ENCODE measurements around the gene KLHL18. TPM values are rescaled to one million over a fixed set of nuclear protein-coding genes. Genes with fewer than 3 reads are reported as not detected.

Gene KLHL18
- total RNA-seq, 2 donors from 2014 or later: 22.3 to 31.6 TPM

DNA sequence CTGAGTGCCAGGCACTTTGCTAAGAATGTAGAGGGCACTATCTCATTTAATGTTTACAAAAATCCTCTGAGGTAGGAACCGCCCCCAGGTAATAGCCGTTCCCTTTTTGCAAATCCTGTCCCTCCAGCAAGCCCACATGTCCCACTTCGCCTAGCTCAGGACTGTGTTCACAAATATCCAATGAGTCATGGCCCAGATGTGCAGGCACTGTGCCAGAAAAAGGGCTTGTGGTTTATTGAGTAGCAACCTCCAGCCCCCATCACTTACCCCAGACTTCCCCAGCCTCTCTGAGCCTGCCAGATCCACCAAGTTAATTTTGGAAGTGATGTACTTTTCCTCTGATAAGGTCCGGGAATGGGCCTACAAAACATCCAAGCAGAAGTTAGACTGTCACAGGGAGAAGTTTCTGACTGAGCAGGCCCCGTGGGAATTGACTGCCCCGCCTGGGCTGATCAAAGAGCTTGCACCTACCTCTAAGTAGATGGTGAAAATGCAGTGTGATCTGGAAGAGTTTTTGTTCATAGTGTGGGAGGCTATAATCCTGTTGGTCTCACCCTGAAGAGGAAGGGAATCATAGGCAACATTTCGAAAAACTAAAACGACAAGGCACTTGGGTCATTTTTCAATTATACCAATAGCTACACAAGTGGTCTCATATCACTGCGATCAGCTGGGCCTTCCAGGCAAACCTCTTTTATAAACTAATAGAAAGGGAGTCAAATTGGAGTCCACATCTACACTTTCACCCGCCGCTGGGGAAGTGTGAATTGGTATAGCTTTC, 15.8 kb upstream of the KLHL18 start:
- Histone ChIP-seq H3K27ac (no peak overlapping the region), H3K4me3 (no peak overlapping the region), H3K4me1 (no peaks in the 10 kb centered on the region), H3K36me3 (no peaks in the 10 kb centered on the region), H3K9me3 (no peaks in the 10 kb centered on the region), H3K9ac (ENCODE audit: low read depth in 2 of 2, low read length in 2 of 2) (no peak overlapping the region), H3K27me3 (no peaks in the 10 kb centered on the region)
- TF ChIP-seq, protein P1, sequence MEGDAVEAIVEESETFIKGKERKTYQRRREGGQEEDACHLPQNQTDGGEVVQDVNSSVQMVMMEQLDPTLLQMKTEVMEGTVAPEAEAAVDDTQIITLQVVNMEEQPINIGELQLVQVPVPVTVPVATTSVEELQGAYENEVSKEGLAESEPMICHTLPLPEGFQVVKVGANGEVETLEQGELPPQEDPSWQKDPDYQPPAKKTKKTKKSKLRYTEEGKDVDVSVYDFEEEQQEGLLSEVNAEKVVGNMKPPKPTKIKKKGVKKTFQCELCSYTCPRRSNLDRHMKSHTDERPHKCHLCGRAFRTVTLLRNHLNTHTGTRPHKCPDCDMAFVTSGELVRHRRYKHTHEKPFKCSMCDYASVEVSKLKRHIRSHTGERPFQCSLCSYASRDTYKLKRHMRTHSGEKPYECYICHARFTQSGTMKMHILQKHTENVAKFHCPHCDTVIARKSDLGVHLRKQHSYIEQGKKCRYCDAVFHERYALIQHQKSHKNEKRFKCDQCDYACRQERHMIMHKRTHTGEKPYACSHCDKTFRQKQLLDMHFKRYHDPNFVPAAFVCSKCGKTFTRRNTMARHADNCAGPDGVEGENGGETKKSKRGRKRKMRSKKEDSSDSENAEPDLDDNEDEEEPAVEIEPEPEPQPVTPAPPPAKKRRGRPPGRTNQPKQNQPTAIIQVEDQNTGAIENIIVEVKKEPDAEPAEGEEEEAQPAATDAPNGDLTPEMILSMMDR (IDR thresholded peaks at IDR 0.05): no peak
- DNase-seq: peak; percentile 39
- intact Hi-C loops (cut with DNase I): no loop called here

DNA sequence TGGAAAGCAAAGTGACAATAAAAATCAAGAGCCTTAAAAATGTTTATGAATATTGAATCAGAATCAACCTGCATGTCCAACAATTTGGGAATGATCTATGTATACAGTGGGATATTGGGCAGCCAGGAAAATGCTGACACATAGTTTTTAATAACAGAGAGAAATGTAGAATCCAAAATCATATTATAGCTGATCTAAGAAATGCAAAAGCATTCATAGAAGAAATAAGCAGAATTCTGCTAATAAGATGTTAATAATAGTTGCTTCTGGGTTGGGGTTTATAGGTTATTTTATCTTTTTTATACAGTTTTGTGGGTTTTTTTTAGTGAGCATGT, 15.3 kb upstream of the KLHL18 start:
- Histone ChIP-seq H3K4me1 (no peaks in the 10 kb centered on the region), H3K27me3 (no peaks in the 10 kb centered on the region), H3K4me3 (no peak overlapping the region), H3K9me3 (no peaks in the 10 kb centered on the region), H3K27ac (no peak overlapping the region), H3K36me3 (no peaks in the 10 kb centered on the region), H3K9ac (ENCODE audit: low read depth in 2 of 2, low read length in 2 of 2) (no peak overlapping the region)
- no peak for DNase-seq
- TF ChIP-seq, protein P1 (IDR thresholded peaks at IDR 0.05): no peak
- intact Hi-C loops (cut with DNase I): no loop called here

DNA sequence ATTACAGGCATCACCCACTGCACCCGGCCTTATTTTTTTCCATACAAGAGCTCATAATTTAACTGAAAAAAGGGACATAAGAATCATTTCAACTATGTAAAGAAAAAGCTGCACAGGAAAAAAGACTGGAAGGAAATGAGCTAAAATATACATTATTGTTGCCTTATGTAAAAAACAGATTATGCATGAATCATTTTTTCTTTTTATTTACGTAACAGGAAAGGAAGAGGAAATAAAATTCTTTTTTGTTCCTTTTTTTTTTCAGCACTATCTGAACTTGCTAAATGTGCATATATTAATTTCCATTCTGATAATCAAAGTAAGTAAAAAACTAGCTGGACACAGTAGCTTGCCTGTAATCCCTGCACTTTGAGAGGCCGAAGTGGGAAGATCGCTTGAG, 12.2 kb upstream of the KLHL18 start:
- no peak overlapping the region for H3K9ac ChIP-seq (ENCODE audit: low read depth in 2 of 2, low read length in 2 of 2)
- no peak for DNase-seq
- no peaks in the 10 kb centered on the region for H3K4me1 ChIP-seq
- no peak overlapping the region for H3K27ac ChIP-seq
- H3K36me3 ChIP-seq: no peaks in the 10 kb centered on the region
- H3K4me3 ChIP-seq: no peak overlapping the region
- TF ChIP-seq, protein P1 (IDR thresholded peaks at IDR 0.05): no peak
- intact Hi-C loops (cut with DNase I): no loop called here
- H3K27me3 ChIP-seq: no peaks in the 10 kb centered on the region
- no peaks in the 10 kb centered on the region for H3K9me3 ChIP-seq

DNA sequence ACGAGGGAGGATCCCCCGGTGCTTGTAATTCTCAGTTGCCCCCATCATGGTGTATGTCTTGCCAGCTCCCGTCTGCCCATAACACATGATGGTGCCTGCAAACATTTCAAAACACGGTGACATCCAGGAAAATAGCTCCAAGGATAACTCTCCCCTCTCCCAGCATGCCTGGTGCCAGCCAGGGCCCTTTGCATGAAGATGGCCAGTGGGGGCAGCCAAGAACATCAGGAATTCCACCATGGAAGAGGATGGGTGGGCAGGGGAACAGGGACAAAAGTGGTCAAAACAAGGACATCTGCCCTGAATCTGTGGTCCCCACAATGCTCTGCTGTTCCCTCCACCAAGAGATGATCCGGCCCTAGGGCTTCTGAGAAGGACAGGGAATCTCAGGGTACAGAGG, 9.2 kb upstream of the KLHL18 start:
- Histone ChIP-seq H3K9me3 (no peaks in the 10 kb centered on the region), H3K27ac (no peak overlapping the region), H3K27me3 (no peaks in the 10 kb centered on the region), H3K36me3 (no peaks in the 10 kb centered on the region), H3K4me3 (no peak overlapping the region), H3K4me1 (no peaks in the 10 kb centered on the region), H3K9ac (ENCODE audit: low read depth in 2 of 2, low read length in 2 of 2) (no peak overlapping the region)
- TF ChIP-seq, protein P1 (IDR thresholded peaks at IDR 0.05): no peak
- DNase-seq: no peak
- intact Hi-C loops (cut with DNase I): no loop called here

DNA sequence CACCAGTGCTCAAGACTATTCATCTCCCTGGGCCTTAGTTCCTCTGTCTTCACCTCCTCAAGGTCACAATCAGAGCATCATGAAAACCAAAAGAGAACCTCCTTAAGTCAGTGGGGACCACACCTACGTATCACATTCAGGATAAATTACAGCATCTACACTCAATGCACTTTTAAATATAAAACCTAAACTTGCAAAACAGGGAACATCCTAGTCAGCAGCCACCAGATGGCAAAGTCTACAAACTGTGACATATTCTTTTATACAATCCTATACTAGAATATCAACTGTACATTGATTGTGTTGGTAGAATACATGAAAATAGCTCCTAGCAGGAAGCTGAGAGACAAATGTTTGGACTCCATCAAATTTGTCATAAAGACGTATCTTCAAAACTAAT, 8.1 kb upstream of the KLHL18 start:
- TF ChIP-seq, protein P1 (IDR thresholded peaks at IDR 0.05): no peak
- H3K9ac ChIP-seq (ENCODE audit: low read depth in 2 of 2, low read length in 2 of 2): no peak overlapping the region
- H3K36me3 ChIP-seq: no peaks in the 10 kb centered on the region
- H3K27me3 ChIP-seq: no peaks in the 10 kb centered on the region
- H3K4me3 ChIP-seq: no peak overlapping the region
- DNase-seq: no peak
- no peaks in the 10 kb centered on the region for H3K9me3 ChIP-seq
- no peak overlapping the region for H3K27ac ChIP-seq
- H3K4me1 ChIP-seq: no peaks in the 10 kb centered on the region
- intact Hi-C loops (cut with DNase I): no loop called here
